SK-N-SH (cell line): Measurements from ENCODE around the gene ABLIM2. TPM values are rescaled to one million over a fixed set of nuclear protein-coding genes. Genes with fewer than 3 reads are reported as not detected.

ENCODE experiments used
- CTCF ChIA-PET: fragments of 300-600, 350-600 bp; formaldehyde crosslinking; extraction: SDS; loops from one replicate; lab custom pipeline; 2021; lab: Yijun Ruan, JAX
- POLR2A ChIA-PET: fragments of 350-600 bp; sonication (Branson Sonifier 250); formaldehyde crosslinking; extraction: SDS; loops from one replicate; lab custom pipeline; 2020; ENCODE audit warnings: antibody characterized with exemption, inconsistent platforms; lab: Yijun Ruan, JAX
- DNase-seq: peaks from one replicate; pipeline ENCODE4 v3.0.0; 2012
- H2AFZ ChIP-seq: fragments of 200-600 bp; sonication (generic); 2 replicates; pipeline ENCODE4 v1.8.1; 2016; ENCODE audit warnings: antibody characterized with exemption, mild to moderate bottlenecking, low read depth
- H3F3A ChIP-seq: fragments of 200-600 bp; sonication (generic); replicated peaks from 2 replicates; pipeline ENCODE3; 2016; ENCODE audit warnings: antibody characterized with exemption, mild to moderate bottlenecking; ENCODE audit not compliant: insufficient read depth
- H3K27ac ChIP-seq, 2 experiments: fragments of 200-500 bp in 1 of 2; fragments of 200-600 bp in 1 of 2; sonication (Bioruptor generic) in 1 of 2; sonication (generic), shearing (Covaris generic) in 1 of 2; 2 replicates each; pipeline versions ENCODE4 v1.5.1 to v1.6.1; 2014 to 2016; ENCODE audit warnings: low read depth in 2 of 2, inconsistent platforms in 1 of 2, low read length in 1 of 2, mild to moderate bottlenecking in 1 of 2, mixed read lengths in 1 of 2
- H3K27me3 ChIP-seq: fragments of 200-600 bp; sonication (generic), shearing (Covaris generic); 2 replicates; pipeline ENCODE4 v1.6.1; 2016; ENCODE audit warnings: mixed run types; ENCODE audit not compliant: insufficient read depth
- H3K36me3 ChIP-seq, 2 experiments: fragments of 200-500 bp in 1 of 2; fragments of 200-600 bp in 1 of 2; sonication (Bioruptor generic) in 1 of 2; sonication (generic) in 1 of 2; replicated peaks in 1 of 2; 2 replicates each; pipeline versions ENCODE3 to v1.5.1; 2014 to 2016; ENCODE audit warnings: low read length in 1 of 2, mild to moderate bottlenecking in 1 of 2; ENCODE audit not compliant: insufficient read depth in 2 of 2, control insufficient read depth in 1 of 2
- H3K4me1 ChIP-seq, 2 experiments: fragments of 200-500 bp in 1 of 2; fragments of 200-600 bp in 1 of 2; sonication (Bioruptor generic) in 1 of 2; sonication (generic), shearing (Covaris generic) in 1 of 2; 2 replicates each; pipeline versions ENCODE4 v1.5.1 to v1.6.1; 2014 to 2016; ENCODE audit warnings: low read depth in 1 of 2, low read length in 1 of 2, mixed run types in 1 of 2; ENCODE audit not compliant: insufficient read depth in 2 of 2, control insufficient read depth in 1 of 2
- H3K4me2 ChIP-seq: fragments of 200-600 bp; sonication (generic), shearing (Covaris generic); 2 replicates; pipeline ENCODE4 v1.6.1; 2017; ENCODE audit warnings: mixed run types
- H3K4me3 ChIP-seq, 2 experiments: fragments of 200-500 bp in 1 of 2; fragments of 200-600 bp in 1 of 2; sonication (Bioruptor generic) in 1 of 2; sonication (generic), shearing (Covaris generic) in 1 of 2; 2 replicates each; pipeline versions ENCODE4 v1.5.1 to v1.8.1; 2014 to 2016; ENCODE audit warnings: low read depth in 2 of 2, inconsistent platforms in 1 of 2, low read length in 1 of 2, mild to moderate bottlenecking in 1 of 2, mixed read lengths in 1 of 2, moderate library complexity in 1 of 2
- H3K79me2 ChIP-seq: fragments of 200-600 bp; sonication (generic); 2 replicates; pipeline ENCODE4 v1.8.1; 2017; ENCODE audit warnings: mild to moderate bottlenecking; ENCODE audit not compliant: insufficient read depth
- H3K9ac ChIP-seq: fragments of 200-600 bp; sonication (generic); 2 replicates; pipeline ENCODE4 v1.6.1; 2017; ENCODE audit warnings: mixed run types
- H3K9me2 ChIP-seq: fragments of 200-600 bp; sonication (generic); 2 replicates; pipeline ENCODE4 v1.6.1; 2017; ENCODE audit warnings: mixed run types
- H3K9me3 ChIP-seq: fragments of 200-600 bp; sonication (generic); 2 replicates; pipeline ENCODE4 v1.6.1; 2017; ENCODE audit warnings: mixed run types, mild to moderate bottlenecking, moderate library complexity
- H4K20me1 ChIP-seq: fragments of 200-600 bp; sonication (generic); 2 replicates; pipeline ENCODE4 v1.6.1; 2017; ENCODE audit warnings: mild to moderate bottlenecking, mixed run types; ENCODE audit not compliant: insufficient read depth
- ELF1 ChIP-seq: IDR thresholded peaks from 2 replicates; pipeline ENCODE4 v1.4.0; 2012
- EP300 ChIP-seq, 2 experiments: IDR thresholded peaks; 2 replicates each; pipeline versions ENCODE4 v1.4.0 to v1.6.1; 2012; ENCODE audit warnings: borderline replicate concordance in 1 of 2, low read depth in 1 of 2, low read length in 1 of 2
- FOXM1 ChIP-seq: IDR thresholded peaks from 2 replicates; pipeline ENCODE4 v1.4.0; 2012; ENCODE audit warnings: low read depth, mild to moderate bottlenecking
- GATA2 ChIP-seq: sonication (generic); formaldehyde crosslinking; IDR thresholded peaks from 2 replicates; pipeline ENCODE4 v1.5.0; 2020; ENCODE audit warnings: mild to moderate bottlenecking, missing genetic modification reagents
- MXI1 ChIP-seq: IDR thresholded peaks from 2 replicates; pipeline ENCODE4 v1.6.1; 2012; ENCODE audit warnings: mild to moderate bottlenecking, low read depth, low read length, improper control_type of control experiment
- NRF1 ChIP-seq: IDR thresholded peaks from 2 replicates; pipeline ENCODE4 v1.6.1; 2012; ENCODE audit warnings: low read depth, mild to moderate bottlenecking, low read length
- WGBS: methylation state at CpG from one replicate; pipeline ENCODE4 v1.1.6; 2017; ENCODE audit warnings: low lambda C conversion rate; 5-methylcytosine and 5-hydroxymethylcytosine counted together
- polyA plus RNA-seq, 3 experiments: library from polyadenylated mRNA; depleted of rRNA; stranded (reverse); fragments of >200 nt; gene quantifications; 2 replicates each; pipeline ENCODE4 v1.2.3, GENCODE V29; 2012
- TF ChIP-seq, protein P1 (sequence below): IDR thresholded peaks from 2 replicates; pipeline ENCODE4 v1.6.1; 2012; ENCODE audit warnings: mild to moderate bottlenecking, low read depth, low read length, moderate library complexity
- TF ChIP-seq, protein P2 (sequence below): IDR thresholded peaks from 2 replicates; pipeline ENCODE4; 2012
- TF ChIP-seq, protein P3 (sequence below): IDR thresholded peaks from 2 replicates; pipeline ENCODE4 v1.4.0; 2012; ENCODE audit warnings: low read depth, borderline replicate concordance
- TF ChIP-seq, protein P4 (sequence below): fragments of 200-600 bp; sonication (generic); IDR thresholded peaks from 2 replicates; pipeline ENCODE4 v1.6.1; 2017; ENCODE audit warnings: antibody characterized with exemption, mild to moderate bottlenecking, moderate library complexity
- TF ChIP-seq, protein P5 (sequence below): IDR thresholded peaks from 2 replicates; pipeline ENCODE4 v1.4.0; 2012; ENCODE audit warnings: low read depth
- TF ChIP-seq, protein P6 (sequence below): fragments of 150-350 bp; IDR thresholded peaks from 2 replicates; pipeline ENCODE4 v1.6.1; 2017; ENCODE audit warnings: antibody characterized with exemption, low read length, low read depth, borderline replicate concordance
- TF ChIP-seq, protein P7 (sequence below): IDR thresholded peaks from 2 replicates; pipeline ENCODE4 v1.4.0; 2012; ENCODE audit warnings: low read depth, borderline replicate concordance

ABLIM2 gene
- polyA plus RNA-seq, 1 of the 3 experiments (the other 2 are of a cell fraction) = 0.53 TPM

DNA sequence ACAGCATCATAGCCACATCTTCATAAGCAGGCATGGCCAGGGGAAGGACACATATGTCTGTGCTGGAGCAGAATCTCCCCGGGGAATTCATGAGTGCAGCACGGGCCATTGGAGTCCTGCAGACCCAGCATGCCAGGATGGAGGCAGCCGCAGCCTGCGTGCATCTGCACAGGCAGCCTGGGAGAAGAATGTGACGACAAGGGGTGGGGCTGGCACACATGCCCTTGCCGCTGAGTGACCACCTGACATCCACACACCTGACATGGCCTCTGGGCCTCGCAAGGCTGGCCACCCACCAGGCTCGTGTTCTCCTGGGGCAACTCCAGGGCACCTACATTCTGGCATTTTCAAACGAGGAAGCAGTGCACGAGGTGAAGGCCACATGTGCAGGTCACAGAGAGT is 152.8 kb downstream of the ABLIM2 start (continued):
- TF ChIP-seq, protein P1, sequence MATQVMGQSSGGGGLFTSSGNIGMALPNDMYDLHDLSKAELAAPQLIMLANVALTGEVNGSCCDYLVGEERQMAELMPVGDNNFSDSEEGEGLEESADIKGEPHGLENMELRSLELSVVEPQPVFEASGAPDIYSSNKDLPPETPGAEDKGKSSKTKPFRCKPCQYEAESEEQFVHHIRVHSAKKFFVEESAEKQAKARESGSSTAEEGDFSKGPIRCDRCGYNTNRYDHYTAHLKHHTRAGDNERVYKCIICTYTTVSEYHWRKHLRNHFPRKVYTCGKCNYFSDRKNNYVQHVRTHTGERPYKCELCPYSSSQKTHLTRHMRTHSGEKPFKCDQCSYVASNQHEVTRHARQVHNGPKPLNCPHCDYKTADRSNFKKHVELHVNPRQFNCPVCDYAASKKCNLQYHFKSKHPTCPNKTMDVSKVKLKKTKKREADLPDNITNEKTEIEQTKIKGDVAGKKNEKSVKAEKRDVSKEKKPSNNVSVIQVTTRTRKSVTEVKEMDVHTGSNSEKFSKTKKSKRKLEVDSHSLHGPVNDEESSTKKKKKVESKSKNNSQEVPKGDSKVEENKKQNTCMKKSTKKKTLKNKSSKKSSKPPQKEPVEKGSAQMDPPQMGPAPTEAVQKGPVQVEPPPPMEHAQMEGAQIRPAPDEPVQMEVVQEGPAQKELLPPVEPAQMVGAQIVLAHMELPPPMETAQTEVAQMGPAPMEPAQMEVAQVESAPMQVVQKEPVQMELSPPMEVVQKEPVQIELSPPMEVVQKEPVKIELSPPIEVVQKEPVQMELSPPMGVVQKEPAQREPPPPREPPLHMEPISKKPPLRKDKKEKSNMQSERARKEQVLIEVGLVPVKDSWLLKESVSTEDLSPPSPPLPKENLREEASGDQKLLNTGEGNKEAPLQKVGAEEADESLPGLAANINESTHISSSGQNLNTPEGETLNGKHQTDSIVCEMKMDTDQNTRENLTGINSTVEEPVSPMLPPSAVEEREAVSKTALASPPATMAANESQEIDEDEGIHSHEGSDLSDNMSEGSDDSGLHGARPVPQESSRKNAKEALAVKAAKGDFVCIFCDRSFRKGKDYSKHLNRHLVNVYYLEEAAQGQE = no peak

DNA sequence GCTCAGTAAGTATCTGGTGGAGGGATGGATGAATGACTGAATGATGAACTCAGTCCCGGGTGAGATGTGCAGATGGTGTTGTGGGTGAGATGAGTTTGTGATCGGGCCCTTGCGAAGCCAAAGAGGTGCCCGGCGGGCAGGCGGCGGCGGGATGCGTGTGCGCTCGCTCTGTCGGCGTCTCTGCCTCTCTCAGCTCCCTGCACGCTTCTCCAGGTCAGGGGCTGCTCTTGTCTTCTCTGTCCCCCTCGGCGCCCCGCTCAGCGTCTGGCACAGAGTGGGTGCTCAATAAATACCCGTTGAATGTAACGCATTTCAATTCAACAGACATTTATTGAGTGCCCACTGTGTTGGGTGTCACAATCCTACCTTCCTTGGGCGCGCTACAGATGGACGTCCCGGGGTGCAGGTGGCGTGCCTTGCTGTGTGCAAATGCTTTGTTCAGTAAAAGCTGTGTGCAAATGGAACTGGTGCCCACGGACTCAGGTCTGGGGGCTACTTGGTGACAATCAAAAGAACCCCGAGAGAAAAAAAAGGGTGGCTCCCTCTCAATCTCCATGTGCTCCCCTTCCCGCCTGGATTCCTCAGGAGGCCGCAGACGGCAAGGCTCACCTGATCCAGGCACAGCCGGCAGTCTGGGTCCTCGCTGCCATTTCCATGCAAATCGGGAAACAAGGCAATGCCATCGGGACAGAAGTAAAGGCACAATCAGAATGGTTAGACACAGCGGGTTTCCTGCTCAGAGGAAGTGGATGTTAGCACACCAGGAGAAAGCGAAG is 153.4 kb downstream of the ABLIM2 start:
- H3K9me2 ChIP-seq = no peaks in the 10 kb centered on the region
- H3K4me1 ChIP-seq = peaks cover 2 to 15% of the 10 kb centered on the region in 2 experiments; a peak in 3 of 4 replicates
- no peaks in the 10 kb centered on the region for H3F3A ChIP-seq
- peaks cover 18% of the 10 kb centered on the region; the same call in 1 of the 2 replicates for H3K27me3 ChIP-seq
- no peaks in the 10 kb centered on the region for H4K20me1 ChIP-seq
- H3K4me2 ChIP-seq = no peak overlapping the region
- no peaks in the 10 kb centered on the region for H3K9me3 ChIP-seq
- no peak overlapping the region for H2AFZ ChIP-seq
- ChIA-PET POLR2A (no interaction called here), CTCF (no interaction called here)
- 85% methylated on average over 36 of the region's 36 CpGs for WGBS
- DNase-seq = no peak
- H3K4me3 ChIP-seq = no peak overlapping the region
- H3K36me3 ChIP-seq = no peaks in the 10 kb centered on the region
- H3K79me2 ChIP-seq = no peaks in the 10 kb centered on the region
- H3K9ac ChIP-seq = no peak overlapping the region
- H3K27ac ChIP-seq = no peak overlapping the region
- no peak for TF ChIP-seq GATA2 (CRISPR knock-in tag)
- TF ChIP-seq, protein P2, sequence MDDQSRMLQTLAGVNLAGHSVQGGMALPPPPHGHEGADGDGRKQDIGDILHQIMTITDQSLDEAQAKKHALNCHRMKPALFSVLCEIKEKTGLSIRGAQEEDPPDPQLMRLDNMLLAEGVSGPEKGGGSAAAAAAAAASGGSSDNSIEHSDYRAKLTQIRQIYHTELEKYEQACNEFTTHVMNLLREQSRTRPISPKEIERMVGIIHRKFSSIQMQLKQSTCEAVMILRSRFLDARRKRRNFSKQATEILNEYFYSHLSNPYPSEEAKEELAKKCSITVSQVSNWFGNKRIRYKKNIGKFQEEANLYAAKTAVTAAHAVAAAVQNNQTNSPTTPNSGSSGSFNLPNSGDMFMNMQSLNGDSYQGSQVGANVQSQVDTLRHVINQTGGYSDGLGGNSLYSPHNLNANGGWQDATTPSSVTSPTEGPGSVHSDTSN = no peak
- TF ChIP-seq ELF1 = no peak
- TF ChIP-seq, protein P3, sequence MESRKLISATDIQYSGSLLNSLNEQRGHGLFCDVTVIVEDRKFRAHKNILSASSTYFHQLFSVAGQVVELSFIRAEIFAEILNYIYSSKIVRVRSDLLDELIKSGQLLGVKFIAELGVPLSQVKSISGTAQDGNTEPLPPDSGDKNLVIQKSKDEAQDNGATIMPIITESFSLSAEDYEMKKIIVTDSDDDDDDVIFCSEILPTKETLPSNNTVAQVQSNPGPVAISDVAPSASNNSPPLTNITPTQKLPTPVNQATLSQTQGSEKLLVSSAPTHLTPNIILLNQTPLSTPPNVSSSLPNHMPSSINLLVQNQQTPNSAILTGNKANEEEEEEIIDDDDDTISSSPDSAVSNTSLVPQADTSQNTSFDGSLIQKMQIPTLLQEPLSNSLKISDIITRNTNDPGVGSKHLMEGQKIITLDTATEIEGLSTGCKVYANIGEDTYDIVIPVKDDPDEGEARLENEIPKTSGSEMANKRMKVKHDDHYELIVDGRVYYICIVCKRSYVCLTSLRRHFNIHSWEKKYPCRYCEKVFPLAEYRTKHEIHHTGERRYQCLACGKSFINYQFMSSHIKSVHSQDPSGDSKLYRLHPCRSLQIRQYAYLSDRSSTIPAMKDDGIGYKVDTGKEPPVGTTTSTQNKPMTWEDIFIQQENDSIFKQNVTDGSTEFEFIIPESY = no peak
- no peak for TF ChIP-seq EP300 (IDR thresholded peaks at IDR 0.05; ENCODE audit: borderline replicate concordance in 1 of 2, low read depth in 1 of 2, low read length in 1 of 2)
- no peak for TF ChIP-seq FOXM1
- TF ChIP-seq, protein P4, sequence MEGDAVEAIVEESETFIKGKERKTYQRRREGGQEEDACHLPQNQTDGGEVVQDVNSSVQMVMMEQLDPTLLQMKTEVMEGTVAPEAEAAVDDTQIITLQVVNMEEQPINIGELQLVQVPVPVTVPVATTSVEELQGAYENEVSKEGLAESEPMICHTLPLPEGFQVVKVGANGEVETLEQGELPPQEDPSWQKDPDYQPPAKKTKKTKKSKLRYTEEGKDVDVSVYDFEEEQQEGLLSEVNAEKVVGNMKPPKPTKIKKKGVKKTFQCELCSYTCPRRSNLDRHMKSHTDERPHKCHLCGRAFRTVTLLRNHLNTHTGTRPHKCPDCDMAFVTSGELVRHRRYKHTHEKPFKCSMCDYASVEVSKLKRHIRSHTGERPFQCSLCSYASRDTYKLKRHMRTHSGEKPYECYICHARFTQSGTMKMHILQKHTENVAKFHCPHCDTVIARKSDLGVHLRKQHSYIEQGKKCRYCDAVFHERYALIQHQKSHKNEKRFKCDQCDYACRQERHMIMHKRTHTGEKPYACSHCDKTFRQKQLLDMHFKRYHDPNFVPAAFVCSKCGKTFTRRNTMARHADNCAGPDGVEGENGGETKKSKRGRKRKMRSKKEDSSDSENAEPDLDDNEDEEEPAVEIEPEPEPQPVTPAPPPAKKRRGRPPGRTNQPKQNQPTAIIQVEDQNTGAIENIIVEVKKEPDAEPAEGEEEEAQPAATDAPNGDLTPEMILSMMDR = no peak
- TF ChIP-seq, protein P5, sequence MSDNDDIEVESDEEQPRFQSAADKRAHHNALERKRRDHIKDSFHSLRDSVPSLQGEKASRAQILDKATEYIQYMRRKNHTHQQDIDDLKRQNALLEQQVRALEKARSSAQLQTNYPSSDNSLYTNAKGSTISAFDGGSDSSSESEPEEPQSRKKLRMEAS = no peak
- TF ChIP-seq, protein P6, sequence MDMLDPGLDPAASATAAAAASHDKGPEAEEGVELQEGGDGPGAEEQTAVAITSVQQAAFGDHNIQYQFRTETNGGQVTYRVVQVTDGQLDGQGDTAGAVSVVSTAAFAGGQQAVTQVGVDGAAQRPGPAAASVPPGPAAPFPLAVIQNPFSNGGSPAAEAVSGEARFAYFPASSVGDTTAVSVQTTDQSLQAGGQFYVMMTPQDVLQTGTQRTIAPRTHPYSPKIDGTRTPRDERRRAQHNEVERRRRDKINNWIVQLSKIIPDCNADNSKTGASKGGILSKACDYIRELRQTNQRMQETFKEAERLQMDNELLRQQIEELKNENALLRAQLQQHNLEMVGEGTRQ = no peak
- TF ChIP-seq MXI1 = no peak
- TF ChIP-seq, protein P7, sequence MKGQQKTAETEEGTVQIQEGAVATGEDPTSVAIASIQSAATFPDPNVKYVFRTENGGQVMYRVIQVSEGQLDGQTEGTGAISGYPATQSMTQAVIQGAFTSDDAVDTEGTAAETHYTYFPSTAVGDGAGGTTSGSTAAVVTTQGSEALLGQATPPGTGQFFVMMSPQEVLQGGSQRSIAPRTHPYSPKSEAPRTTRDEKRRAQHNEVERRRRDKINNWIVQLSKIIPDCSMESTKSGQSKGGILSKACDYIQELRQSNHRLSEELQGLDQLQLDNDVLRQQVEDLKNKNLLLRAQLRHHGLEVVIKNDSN = no peak
- TF ChIP-seq NRF1 = no peak
- TF ChIP-seq, protein P1 = no peak
